Inflammatory macrophage treated with lipopolysaccharide for 4 hours (primary cell): ENCODE measurements around the gene HNRNPAB.
"Not testable (repeated sequence)": the region's sequence is repeated elsewhere in the genome, so short reads cannot be mapped to it uniquely, and the experiment has no call there.

Experiments
- DNase-seq: peaks from one replicate; pipeline ENCODE4 v3.0.0-alpha.2; 2020

Gene HNRNPAB

DNA sequence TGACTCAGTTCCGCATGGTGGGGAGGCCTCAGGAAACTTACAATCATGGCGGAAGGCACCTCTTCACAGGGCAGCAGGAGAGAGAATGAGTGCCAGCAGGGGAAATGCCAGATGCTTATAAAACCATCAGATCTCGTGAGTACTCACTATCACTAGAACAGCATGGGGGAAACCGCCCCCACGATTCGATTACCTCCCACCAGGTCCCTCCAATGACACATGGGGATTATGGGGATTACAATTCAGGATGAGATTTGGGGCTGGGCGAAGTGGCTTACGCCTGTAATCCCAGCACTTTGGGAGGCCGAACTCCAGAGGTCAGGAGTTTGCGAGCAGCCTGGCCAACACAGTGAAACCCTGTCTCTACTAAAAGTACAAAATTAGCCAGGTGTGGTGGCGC is 6.2 kb upstream of the HNRNPAB start:
- not testable (repeated sequence) for DNase-seq

DNA sequence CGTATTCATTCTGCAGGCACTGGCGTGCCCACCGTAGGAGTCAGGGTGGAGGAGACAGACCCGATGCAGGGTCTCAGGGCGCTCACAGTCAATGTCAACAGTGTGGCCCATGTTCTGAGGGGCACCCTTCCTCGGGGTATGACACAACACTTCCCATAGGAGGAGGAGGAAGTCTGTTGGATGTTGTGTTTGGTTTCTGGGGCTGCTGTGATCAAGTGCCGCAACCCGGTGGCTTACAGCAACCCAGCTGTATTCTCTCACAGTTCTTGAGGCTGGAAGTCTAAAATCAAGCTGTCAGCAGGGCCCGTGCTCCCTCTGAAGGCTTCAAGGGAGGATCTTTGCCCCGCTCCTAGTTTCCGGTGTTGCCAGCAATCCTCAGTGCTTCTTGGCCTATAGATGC is 5.6 kb upstream of the HNRNPAB start:
- no peak for DNase-seq

DNA sequence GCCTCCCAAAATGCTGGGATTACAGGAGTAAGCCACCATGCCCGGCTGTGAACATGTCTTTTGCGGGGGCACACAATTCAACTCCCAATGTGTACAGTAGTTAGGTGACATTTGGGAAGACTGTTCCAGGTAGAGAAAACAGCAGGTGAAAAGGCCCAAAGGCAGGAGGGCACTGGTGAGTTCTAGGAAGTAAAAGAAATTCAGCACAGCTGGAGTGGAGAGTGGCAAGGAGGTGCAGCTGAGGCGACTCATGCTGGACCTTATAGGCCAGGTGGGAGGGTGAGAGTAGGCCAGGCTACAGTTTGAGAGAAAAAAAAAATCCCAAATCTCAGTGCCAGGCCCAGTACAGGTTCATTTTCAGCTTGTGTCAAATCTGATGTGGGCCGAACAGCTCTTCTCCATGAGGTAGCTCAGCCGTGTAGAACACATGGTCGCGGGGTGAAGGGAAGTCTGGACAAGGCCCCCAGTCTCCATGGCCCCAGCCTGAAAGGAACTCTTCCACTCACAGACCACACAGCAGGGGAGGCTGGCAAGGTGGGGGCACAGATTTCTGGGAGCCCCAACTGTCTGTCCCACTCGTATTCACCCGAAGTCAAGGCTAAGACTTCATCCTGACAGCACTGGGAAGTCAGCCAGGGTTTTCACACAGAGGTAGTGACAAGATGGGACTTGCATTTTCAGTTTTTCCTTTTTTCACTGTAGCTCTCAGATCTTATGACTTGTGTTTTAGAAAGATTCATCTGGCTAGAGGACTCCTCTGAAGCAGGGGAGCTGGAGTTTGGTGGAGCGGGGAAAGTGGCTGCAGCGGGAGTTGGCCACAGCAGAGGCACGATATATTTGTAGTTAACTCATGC is 4.5 kb upstream of the HNRNPAB start:
- DNase-seq: no peak

DNA sequence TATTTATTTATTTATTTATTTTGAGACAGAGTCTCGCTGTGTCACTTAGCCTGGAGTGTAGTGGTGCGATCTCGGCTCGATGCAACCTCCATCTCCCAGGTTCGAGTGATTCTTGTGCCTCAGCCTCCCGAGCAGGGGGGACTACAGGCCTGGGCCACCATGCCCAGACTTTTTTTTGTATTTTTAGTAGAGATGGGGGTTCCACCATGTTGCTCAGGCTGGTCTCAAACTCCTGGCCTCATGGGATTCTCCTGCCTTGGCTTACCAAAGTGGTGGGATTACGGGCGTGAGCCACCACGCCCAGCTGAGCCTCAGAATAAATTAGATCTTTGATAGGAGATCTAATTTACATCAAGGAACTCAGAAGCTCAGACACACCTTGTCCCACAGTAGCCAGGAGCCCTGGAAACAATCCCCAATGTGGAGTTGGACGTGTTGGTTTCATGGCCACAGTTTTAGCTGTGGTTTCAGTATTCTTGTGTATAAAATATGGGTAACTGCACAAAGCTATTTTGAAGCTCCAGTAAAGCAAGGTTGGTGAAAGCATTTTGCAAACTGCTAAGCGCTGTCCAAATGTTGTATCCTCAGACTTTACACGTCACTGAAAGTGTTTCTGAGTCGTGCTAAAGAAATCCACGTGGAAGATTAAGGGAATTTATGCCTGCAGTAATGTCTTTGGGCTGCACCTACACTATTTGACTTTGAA is 3.0 kb upstream of the HNRNPAB start:
- no peak for DNase-seq

DNA sequence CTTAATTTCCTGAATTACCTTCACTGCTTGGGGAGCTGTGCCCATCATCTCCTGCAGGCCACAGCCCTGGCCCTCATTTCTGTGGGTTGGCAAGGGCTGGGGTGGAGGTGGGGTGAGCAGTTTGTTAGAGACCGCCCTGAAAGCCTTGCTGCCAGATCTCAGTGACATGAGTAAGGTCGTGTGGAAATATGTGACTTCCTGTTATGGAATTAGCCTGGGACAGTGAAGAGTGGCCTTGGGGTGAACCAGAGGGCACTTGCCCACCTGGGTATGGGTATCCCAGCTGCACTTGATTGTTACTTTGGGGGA is 2.5 kb upstream of the HNRNPAB start:
- DNase-seq: peak; percentile 60

DNA sequence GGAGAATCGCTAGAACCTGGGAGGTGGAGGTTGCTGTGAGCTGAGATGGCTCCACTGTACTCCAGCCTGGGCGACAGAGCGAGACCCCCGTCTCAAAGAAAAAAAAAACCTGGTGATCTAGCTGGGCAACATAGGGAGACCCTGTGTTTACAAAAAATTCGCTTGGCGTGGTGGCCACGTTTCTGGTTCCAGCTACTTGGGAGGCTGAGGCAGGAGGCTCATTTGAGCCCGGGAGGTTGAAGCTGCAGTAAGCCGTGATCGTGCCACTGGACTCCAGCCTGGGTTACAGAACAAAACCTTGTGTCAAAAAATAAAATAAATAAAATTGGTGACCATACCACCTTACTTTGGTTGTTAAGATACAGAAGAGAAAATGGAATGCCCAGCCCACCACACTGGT is 1.8 kb upstream of the HNRNPAB start:
- DNase-seq: no peak

DNA sequence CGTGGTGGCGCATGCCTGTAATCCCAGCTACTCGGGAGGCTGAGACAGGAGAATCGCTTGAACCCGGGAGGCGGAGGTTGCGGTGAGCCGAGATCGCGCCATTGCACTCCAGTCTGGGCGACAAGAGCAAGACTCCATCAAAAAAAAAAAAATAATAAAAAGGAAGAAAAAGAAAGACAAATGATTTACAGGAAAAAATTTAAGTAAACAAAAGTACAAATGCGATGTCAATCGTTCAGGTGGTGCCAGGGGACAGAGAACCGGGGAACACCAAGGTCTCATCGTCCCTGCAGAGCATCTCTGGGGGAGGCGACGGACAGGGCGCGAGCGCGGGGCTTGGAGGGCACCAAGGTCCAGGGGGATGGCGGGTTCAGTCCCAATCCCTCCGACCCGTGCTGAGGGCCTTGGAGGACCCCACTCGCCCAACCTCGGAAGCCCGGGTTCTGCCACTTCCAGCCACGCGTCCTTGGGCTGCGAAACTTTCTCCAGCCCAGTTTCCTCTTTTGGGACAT is 607 bp upstream of the HNRNPAB start:
- no peak for DNase-seq

DNA sequence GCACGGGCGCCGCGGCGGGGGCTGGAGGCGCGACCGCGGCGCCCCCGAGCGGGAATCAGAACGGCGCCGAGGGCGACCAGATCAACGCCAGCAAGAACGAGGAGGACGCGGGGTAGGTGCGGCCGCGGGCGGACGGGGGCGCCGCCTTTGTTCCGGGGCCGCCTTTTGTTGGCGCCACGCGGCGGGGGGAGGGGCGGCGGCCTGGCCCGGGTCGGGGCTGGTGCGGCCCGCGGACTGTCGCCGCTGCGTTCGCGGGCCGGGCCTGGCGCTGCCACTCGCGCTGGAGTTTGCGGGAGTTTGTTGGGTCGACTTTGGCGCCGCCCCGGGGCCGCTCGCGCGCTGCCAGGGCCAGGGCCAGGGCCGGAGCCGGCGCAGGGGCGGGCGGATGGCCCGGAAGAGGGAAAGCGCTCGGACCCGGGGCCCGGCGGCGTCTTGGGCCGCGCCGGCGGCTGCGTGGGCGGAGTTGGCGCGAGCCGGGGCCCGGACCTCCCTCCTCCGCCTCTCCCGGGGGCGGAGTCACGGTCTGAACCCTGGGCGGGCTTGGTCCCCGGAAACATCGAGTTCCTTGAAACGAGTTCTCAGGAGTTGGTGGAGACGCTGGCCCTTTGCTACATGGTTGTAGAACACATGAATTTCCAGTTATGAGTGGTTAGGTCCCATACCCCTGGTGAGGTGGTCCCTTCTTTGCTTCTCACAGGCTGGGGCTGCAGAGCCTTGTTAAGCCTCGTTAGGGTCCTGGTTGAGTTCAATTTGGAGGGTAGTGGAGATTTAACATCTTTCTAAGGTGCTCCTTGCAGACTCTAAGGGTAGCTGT is 809 bp downstream of the HNRNPAB start:
- DNase-seq: peak; percentile 80

DNA sequence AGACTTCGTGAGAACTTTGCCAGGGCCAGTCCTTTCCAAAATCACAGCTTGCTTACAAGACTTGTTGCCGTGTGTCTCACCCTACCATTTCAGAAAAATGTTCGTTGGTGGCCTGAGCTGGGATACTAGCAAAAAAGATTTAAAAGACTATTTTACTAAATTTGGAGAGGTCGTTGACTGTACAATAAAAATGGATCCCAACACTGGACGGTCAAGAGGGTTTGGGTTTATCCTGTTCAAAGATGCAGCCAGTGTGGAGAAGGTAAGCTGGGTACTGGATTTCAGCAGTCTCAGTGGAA is 1.4 kb downstream of the HNRNPAB start:
- DNase-seq: no peak

DNA sequence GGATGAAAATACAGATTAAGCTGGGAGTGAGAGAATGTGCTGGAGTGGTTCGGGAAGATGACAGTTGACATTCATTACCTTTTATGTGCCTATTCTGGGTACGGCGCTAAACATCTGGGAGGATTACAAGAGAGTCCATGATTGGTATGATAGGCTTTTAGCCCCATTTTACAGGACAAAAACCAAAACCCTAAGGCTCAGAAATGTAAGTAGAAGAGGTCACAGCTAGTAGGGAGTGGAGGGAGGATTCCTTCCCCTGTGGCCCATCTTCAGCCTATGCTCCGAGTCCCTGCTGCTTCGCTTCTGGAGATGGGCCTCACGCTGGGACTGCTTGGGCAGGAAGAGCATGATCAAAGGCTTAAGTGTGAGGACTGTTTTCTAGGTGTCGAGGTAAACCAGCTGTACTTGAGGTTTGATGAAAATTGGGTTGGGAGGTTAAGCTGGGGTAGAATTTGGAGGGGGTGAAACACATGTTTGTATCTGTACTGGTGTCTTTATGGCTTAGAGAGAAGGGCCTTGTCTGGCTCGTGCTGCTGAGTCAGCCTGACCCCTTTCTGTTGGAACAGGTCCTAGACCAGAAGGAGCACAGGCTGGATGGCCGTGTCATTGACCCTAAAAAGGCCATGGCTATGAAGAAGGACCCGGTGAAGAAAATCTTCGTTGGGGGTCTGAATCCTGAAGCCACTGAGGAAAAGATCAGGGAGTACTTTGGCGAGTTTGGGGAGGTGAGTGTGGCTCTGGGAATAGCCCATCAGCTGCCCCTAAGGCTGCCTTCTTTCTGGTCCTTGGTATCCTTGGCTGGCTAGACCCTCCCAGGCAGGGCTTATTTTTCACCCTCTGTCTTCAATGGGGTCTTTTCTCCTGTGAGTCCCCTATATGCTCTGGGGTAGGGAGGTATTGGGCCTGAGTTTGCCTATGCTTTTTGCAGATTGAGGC is 2.1 kb downstream of the HNRNPAB start:
- DNase-seq: no peak

DNA sequence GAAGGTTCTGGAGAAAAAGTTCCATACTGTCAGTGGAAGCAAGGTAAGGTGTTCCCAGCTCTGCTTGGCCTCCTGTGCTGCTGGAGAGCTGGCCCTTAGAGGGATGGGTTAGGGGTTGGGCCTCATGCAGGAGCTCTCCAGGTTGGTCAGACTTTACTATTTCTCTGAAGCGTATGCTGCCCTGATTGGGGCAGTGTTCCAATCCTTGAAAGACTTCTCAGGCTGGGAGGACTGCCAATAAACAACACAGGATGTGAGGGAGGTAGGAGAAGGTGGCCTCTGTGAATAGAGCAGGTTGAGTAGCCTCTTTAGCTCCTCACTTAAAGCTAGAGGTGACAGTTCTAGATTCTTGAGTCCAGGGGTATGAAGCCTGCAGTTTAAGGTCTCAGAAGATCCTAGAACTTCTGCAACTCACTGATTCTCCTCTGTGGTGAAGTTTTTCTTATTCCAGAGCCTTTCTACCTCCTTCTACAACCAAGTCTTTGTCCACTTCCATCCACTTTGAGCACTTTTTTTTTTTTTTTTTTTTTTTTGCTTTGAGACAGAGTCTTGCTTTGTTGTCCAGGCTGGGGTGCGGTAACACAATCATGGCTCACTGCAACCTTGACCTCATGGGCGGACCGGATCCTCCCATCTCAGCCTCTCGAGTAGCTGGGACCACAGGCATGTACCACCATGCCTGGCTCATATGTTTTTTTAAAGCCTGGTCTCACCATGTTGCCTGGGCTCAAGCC is 3.0 kb downstream of the HNRNPAB start:
- no peak for DNase-seq

DNA sequence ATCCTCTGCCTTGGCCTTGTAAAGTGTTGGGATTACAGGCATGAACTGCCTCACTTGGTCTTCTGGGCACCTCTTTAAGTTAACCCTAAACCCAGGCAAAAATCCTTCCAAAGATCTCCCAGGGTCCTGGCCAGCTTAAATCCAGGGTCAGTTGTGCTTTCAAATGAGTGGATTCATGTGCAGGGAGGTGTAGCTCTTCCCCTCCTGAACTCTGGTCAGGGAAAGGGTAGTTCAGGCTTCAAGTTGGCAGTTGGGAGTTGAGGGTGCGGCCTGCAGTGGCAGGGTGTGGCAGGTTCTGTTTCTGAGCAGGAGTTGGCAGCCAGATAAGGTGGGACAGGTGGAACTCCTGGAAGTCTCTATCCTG is 3.6 kb downstream of the HNRNPAB start:
- DNase-seq: no peak

DNA sequence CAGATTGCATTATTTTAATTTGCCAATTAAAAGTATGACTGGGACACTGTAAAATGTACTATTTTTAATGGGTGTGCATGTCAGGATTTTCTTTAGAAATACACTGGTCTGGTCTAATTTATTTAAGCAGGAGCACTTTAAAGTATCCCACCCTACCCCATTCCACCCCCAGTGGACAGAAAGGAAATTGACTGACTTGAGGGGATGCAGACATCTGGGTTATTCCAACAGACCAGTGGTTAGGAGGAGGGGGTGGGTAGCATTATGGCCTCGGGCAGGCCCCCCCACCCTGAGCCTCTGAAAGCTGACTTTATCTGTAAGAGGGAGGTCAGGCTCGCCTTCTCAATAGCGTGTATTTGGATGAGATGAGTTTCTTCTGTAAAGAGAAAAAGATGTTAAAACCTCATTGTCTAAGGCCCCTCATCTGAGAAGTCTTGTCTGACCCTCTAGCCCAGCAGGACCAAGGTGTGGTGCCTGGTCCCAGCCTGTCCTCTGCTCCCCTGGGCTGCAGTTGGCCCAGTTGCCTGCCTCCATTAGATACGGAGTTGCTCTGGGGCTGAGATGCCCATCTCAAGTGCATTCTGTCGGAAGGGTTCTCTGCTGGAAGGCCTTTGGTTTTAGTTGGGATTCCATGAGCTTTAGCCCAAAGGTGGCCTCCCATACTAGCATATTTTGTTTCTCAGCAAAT is 4.4 kb downstream of the HNRNPAB start:
- no peak for DNase-seq

DNA sequence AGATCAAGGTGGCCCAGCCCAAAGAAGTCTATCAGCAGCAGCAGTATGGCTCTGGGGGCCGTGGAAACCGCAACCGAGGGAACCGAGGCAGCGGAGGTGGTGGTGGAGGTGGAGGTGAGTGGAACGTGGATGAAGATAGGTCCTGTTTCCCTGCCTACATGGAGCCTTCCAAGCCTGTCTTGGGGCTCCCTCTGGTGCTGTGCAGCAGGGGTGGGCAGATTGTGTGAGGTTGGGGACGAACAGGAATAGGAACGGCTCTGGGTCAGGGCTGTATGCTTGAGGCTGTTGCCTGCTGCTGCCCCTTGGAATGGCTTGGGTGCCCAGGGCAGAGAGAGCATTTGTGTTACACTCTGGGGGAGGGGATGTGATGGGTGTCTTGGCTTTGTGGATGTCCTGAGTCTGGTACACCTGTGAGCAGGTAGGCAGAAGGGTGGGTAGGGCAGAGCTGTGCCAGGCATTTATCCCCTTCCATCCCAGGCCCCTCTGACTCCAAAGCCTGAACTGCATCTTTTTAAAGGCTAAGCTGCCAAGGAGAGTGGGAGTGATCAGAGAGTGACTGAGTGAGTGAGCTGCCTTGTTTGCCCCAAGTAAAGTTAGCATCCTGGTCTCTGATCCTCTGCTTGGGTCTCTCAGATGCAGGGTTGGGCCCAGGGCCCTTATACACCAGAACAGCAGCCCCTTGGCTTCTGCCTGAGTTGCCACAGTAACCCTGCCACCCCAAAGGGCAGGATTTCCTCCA is 5.2 kb downstream of the HNRNPAB start:
- DNase-seq: no peak

DNA sequence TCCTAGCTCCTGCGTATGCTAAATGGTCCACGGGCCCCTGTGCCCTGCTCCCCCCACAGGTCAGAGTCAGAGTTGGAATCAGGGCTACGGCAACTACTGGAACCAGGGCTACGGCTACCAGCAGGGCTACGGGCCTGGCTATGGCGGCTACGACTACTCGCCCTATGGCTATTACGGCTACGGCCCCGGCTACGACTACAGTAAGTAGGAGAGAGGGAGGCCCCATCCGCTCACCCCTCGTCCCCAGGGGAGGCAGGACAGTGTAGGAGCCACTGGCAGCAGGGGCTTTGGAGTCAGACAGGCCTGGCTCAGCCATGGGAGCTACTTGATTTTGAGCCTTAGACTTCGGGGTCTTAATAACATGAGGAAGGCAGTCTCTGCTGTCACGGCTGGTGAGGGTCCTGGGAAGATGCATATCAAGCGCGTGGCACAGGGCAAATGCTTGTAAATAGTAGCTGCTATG is 5.8 kb downstream of the HNRNPAB start:
- DNase-seq: no peak

DNA sequence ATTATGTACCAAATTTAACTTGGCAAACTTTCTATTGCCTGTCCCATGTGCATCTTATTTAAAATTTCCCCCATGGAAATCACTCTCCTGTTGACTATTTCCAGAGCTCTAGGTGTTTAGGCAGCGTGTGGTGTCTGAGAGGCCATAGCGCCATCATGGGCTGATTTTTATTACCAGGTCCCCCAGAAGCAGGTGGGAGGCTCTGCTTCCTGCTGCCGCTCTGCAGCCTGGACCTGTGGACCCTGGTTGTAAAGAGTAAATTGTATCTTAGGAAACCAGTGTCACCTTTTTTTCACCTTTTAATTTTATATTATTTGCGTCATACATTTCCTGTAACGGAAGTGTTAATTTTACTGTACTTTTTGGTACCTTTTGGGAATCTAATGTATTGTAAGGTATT is 6.4 kb downstream of the HNRNPAB start:
- no peak for DNase-seq

DNA sequence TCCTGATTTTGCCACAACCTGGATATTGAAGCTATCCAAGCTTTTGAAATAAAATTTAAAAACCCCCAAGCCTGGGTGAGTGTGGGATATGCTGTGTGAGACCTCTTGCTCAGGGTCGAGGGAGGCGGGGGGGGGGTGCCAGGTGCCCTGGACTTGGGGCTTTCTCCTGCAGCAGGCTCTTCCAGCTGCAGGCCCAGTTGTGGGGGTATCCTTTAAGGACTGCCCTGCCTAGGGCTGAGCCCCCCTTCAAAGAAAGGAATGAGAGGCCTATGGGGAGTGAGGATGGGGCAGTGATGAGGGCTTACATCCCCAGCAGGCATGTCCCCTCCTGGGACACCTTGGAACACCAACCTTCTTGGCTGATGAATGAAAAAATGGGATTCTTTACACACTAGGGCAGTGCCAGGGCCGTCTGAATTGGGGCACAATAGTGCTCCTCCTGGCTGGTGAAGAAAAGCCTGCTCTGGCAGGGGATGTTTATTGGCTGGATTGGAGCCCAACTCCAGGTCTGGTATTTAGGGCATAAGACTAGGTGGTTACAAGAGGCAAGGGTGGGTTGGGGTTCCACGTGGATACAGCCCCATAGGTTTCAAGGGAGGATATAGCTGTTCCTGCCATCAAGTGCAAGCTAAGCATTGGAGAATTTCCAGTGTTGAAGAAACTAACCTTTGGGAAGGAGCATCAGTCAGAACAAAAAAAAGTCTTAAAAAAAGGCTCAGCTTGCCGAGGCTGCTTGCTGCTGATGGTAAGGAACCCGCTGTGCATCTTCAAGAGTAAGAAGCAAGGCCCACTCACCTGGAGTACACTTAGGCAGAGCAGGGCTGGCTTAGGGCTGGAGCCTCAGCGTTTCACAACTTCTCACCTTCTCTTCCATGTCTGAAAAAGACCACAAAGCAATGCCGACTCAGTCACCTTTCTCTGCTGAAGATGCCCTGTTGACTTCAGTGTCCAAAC is 7.0 kb downstream of the HNRNPAB start:
- DNase-seq: no peak

DNA sequence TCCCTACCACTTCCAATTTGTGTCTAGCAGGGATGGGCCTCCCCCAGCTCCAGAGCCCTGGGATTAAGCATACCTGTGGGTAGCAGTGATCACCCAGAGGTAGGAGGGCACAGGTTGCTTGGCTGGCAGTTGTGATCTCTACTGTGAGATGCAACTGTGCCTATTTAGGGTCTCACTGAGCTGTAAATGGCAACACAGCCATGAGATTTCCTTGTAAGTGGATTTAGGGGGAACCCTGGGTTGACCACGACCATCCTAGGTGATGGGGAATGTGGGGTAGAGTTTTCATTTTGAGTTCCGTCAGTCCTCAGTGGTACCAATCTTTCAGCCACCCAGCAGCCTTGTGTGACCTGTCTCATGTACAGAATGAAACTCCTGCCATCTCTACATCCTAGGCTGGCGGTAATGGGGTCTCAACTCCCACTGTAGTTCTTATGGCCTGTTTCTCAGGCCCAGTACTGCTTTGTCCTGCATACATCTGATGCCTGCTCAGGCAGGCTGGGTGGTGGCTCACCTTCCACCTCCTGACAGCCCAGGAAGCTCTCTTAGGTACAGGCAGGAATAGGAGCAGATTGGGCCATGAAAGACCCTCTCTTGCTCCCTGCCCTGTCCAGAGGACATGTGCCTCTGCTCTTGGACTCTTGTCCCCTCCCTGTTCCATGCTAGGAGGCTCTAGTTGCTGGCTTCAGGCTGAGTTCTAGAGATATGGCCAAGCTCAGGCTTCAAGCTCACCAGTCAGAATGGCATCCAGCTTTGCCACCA is 8.1 kb downstream of the HNRNPAB start:
- DNase-seq: no peak
